ENCODE data around the gene ID1.
"Not testable (repeated sequence)": the region's sequence is repeated elsewhere in the genome, so short reads cannot be mapped to it uniquely, and the experiment has no call there.

The ID1 gene

DNA sequence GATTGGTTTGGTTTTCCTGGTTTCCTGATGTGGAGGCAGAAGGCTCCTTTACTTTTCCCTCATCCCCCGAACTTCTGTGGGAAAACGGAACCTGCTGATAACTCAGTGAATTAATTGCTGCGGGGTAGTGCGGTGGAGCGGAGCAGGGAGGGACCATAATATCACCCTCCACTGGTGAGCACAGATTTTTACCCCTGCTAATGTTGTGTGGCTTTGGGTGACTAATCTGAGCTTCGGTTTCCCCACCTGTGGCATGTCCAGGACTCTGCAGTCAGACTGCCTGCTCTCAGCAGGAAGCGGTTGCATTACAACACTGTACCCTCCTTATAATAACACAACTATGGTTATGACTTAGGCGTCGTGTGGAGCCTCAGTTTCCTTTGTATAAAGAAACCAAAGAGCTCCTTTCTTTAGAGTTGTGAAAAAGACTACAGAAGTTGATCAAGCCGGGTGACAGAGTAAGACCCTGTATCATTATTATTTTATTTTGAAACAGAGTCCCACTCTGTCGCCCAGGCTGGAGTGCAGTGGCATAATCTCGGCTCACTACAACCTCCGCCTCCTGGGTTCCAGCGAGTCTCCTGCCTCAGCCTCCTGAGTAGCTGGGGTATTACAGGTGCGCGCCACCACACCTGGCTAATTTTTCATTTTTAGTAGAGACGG is 2.2 kb upstream of the ID1 start:
- peak; percentile 23 for DNase-seq

DNA sequence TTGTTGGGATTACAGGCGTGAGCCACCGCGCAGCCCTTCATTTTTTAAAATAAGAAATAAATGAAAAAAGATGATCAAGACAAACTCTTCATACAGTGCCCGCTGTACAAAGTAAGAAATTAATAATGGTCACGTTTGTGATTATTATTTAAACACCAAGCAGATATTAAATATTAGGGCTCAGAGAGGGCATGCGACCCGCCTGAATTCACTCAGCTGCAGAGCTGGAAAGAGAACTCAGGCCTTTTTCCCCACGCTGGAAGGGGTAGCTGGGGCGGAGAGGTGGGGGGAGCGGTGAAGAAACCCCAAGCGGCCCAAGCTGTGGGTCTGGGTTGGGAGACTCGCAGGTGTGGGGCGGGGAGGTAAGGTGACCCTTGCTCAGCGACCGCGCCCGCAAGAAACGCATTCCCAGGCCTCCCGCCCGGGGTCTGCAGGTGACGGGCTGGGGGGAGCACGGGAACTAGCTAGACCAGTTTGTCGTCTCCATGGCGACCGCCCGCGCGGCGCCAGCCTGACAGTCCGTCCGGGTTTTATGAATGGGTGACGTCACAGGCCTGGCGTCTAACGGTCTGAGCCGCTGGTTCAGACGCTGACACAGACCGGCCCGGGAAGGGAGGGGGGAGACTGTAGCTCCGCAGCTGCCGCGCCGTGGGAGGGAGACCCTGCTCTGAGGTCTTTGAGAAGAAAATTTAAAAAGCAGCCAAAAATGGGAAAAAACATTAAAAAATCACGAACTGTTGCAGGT is 1.1 kb upstream of the ID1 start:
- peak; percentile 100 for DNase-seq

DNA sequence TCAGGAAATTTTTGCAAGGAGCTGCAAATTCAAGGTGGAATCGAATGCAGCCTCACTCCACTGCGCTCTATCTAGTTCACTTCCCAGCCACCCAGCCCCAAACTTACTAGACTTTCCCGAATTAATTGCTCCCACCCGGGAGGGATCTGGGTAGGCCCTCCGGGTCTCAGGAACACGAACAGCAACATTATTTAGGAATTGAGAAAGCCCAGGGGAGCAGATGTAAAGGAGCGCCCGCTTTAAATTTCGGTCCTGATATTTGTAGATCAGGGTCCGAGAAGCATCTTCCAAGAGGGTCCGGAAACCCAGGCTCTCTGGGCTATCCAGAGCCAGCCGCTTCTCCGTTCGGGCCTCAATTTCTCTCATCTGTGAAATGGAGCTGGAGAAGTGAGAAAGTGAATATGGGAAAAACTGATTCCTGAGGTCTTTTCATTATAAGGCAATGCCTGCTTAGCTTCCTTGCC is 490 bp upstream of the ID1 start:
- no peak for DNase-seq

DNA sequence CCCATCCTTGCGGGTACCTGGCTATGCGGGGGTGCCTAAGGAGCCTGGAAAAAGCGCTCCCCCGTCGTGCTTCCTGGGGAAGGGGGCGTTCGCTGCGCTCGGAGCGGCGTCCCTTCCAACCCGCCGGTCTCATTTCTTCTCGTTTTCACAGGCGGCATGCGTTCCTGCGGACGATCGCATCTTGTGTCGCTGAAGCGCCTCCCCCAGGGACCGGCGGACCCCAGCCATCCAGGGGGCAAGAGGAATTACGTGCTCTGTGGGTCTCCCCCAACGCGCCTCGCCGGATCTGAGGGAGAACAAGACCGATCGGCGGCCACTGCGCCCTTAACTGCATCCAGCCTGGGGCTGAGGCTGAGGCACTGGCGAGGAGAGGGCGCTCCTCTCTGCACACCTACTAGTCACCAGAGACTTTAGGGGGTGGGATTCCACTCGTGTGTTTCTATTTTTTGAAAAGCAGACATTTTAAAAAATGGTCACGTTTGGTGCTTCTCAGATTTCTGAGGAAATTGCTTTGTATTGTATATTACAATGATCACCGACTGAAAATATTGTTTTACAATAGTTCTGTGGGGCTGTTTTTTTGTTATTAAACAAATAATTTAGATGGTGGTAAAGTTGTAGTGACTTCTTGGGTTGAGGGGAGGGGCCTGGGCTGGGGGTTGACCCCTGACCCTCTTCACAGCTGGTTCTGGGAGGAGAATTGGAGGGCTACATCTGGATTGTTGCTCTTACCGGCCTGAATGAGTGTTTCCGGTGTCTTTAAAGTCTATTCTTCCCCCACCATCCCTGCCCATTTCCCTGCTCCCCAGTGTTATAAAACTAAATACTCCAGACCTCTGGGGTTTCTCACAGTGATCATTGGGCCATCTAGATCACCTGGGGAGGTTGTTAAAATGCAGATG is 1.1 kb downstream of the ID1 start:
- peak; percentile 37 for DNase-seq

DNA sequence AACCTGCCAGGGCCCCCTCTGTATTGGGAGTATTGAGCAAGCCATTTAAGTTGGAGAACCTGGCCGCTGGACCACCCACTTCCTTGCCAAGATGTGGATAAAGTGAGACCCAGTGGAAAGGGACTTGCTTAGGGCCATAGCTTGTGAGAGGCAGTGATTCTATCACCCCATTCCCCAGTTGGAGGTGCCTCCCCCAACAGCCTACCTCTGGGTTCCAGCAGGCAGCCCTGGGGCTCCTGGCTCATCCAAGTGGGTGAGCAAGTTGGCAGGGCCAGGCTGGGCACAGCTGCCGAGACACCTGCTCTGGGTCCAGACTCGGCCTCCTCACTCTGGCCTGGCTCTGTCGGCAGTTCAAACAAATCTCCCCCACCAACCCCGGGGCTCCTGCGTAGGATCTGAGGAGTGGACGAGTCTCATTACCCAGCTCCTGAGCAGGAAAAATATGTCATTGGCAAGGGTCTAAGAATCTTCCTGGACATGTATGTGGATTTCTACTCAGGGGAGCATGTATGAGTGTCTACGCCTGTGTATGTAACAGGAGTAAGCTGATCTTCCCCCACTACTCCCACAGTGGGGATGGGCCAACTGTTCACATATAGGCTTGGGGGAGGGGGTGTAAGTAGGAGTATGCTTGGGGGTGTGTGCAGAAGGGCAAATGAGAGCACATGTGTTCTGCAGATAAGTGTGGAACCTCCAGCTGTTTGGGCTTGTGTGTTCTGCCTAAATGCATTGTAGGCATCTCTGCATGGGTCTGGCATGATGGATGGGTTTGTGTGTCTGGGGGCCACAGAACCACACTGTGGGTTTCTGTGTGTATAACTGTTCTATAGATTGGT is 1.9 kb downstream of the ID1 start:
- peak; percentile 81 for DNase-seq

DNA sequence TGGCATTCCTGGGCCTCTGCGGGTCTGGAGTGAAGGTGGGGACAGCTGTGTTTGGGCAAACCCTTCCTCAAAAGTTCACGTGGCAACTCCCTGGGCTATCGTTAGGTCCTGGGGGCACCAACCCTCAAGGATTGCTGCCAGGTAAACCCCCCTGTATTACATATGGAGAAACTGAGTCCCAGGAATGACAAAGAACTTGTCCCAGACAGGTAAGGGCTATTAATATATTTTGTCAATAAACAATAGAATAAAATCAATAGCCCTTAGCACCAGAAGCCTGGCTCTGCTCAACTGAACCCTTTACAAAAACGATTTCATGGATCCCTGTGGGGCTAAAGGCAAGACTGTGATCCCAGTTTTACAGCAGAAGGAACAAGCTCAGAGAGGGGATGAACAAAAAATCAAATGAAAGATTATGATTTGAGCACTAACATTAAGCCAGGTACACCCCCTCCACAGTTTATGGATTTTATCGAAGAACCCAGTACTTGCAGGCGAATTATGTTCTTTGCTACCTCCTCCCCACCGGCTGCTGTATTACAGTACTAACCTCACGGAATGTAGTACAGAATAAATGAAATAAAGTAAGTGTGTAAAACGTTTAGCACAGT is 2.7 kb downstream of the ID1 start:
- DNase-seq, result peak; percentile 74

DNA sequence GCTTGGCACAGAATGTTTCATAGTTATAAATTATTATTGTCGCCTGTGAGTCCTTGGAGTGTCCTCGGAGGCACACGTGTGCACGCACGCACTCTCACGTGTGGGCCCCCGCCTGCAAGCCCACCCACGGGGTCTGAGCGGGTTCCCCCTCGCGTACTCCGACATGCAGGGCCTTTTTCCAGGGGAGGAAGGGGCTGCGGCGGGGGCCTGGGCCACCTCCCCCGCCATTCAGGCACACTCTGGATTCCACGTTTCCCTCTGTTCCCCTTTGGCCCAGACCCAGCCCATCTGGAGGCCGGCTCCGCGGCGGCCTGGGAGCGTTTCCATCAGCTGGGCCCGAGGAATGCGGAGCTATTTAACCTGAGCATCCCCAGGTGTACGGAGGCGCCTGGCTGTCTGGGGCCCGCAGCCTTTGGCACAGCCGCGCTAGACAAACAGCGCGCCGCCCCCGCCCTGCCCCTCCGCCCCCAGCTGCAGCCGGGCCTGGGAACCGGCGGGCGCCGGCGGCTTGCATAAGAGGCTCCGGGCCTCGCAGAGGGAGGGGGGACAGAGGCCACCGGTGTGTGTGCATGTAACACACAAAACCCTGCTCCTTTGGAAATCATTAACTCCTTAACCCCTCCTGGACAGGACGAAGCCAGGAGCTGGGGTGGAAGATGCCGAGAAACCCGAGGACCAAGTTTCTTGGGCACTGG is 3.3 kb downstream of the ID1 start:
- peak; percentile 93 for DNase-seq

DNA sequence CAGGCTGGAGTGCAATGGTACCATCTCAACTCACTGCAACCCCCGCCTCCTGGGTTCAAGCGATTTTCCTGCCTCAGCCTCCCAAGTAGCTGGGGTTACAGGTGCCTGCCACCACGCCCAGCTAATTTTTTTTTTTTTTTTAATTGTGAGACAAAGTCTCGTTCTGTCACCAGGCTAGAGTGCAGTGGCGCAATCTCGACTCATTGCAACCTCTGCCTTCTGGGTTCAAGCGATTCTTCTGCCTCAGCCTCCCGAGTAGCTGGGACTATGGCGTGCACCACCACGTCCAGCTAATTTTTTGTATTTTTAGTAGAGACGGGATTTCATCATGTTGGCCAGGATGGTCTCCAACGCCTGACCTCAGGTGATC is 7.2 kb downstream of the ID1 start:
- DNase-seq, result not testable (repeated sequence)

DNA sequence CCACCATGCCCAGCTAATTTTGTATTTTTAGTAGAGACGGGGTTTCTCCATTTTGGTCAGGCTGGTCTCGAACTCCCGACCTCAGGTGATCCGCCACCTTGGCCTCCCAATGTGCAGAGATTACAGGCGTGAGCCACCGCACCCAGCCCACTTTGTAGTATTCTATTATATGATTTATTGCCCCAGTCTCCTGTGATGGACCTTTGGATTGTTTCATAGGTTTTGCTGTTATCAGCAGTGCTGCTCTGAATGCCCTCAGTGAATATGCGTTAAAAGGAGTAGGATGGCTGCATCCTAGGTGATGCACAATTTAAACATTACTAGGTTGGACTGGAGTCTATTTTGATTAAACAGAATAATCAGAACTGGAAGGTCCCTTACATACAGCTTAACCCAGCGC is 10.3 kb downstream of the ID1 start:
- DNase-seq, result no peak

DNA sequence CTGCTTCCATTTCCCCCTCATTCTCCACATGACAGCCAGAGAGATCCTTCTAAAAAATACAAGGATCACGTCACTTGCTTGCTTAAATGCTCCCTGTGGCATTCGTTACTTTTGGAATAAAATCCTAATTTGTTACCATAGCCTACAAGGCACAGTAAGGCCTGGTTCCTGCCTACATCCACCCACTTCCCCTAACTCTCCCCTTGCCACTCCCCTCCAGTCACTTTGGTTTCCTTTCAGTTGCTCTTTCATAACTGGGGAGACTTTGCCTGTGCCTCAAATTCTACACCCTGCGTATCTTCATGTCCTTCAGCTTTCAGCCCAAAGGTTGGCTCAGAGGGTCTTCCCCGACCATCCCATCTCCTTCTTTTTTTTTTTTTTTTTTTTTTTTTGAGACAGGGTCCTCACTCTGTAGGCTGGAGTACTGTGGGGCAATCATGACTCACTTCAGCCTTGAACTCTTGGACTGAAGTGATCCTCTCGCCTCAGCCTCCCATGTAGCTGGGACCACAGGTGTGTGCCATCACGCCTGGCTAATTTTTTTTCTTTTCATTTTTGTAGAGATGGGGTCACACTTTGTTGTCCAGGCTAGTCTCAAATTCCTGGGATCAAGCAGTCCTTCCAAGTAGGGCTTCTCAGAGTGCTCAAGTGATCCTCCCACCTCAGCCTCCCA is 12.5 kb downstream of the ID1 start:
- DNase-seq, result no peak

DNA sequence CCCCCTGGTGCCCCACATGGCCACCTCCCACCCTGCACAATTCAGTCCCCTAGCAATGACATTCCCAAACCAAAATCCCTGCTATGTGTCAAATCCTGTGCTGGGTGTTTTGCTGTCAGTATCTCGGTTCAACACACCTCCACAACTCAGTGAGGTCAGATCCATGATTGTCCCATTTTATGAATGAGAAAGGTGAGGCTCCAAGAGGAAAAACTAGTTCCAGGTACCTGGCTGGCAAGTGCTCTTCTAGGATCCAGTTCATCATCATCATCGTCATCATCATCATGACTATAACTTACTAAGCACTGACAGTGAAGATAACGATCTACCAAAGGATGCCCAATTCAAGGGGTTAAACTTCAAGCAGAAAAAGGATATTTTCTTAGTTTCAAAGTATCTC is 15.2 kb downstream of the ID1 start:
- DNase-seq, result no peak

DNA sequence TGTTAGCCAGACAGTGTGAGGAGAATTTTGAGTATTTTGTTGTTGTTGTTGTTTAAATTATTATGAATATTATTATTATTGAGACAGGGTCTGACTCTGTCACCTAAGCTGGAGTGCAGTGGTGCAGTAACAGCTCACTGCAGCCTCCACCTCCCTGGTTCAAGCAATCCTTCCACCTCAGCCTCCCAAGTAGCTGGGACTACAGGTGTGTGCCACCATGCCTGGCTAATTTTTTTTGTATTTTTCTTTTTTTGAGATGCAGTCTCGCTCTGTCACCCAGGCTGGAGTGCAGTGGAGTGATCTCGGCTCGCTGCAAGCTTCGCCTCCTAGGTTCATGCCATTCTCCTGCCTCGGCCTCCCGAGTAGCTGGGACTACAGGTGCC is 18.0 kb downstream of the ID1 start:
- DNase-seq, result not testable (repeated sequence)

DNA sequence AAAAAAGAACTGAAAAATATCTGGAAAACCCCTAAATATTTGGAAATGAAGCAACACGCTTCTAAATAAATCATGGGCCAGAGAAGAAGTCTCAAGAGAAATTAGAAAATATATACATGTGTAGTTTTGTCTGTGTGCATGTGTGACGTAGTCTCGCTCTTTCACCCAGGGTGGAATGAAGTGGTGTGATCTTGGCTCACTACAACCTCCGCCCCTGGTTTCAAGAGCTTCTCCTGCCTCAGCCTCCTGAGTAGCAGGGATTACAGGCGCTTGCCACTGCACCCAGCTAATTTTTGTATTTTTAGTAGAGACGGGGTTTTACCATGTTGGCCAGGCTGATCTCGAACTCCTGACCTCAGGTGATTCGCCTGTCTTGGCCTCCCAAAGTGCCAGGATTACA is 21.4 kb downstream of the ID1 start:
- DNase-seq, result peak; percentile 65

DNA sequence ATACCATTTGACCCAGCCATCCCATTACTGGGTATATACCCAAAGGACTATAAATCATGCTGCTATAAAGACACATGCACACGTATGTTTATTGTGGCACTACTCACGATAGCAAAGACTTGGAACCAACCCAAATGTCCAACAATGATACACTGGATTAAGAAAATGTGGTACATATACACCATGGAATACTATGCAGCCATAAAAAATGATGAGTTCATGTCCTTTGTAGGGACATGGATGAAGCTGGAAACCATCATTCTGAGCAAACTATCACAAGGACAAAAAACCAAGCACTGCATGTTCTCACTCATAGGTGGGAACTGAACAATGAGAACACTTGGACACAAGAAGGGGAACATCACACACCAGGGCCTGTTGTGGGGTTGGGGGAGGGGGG is 23.0 kb downstream of the ID1 start:
- DNase-seq, result not testable (repeated sequence)

DNA sequence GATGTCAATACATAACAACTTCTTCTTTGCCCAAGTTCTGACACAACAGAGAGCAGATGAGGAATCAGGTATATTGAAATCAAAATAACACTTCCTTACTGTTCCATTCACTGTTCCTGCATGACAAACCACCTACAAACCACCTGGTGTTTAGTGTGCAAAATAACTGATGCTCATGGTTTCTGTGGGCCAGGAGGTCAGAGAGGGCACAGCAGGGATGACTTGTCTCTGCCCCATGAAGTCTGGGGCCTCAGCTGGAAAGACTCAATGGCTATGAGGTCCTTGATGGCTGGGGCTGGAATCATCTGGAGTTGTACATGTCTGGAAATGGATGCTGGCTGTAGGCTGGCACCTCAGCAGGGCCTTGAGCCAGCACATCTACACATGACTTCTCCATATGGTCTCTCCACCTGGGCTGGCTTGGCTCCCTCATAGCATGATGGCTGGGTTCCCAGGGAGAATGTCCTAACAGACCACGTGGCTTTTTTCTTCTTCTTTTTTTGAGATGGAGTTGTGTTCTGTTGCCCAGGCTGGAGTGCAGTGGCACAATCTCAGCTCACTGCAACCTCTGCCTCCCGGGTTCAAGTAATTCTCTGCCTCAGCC is 25.2 kb downstream of the ID1 start:
- no peak for DNase-seq

DNA sequence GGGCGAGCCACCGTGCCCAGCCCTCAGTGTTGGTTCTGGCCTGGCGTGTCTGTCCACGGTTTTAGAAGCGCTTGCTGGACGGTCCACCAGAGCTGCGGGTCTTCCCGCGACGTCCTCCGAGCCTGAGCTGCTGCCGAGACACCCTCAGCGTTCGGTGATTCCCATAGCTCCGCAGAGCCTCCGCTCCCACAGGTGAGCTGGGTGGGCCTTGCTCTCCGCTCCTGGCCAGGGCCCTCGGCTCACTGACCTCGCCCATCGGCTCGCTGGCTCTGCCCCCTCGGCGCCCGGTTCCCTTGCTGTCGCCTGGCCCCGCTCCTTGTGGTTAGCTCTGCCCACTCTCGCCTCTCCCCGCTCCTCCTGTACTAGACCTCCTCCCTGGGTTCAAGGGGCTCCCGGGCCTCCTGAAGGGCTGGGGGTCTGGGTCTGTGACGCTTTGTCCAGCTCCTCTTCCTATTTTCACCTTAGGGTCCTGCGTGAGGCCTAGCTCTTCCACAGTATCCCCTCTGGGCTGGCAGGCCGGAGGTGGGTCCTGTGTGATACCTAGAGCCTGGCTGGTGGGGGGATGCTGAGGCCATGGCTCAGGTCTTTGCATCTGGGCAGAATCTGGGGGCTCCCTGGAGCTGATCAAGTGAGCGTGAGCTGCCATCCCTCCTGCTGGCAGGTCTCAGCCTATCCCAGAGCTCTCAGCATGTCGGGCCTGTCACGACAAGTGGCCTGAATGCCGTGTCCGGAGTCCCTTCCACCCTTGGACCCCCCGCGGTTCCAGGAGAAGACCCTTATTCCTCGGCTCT is 27.7 kb downstream of the ID1 start:
- no peak for DNase-seq

DNA sequence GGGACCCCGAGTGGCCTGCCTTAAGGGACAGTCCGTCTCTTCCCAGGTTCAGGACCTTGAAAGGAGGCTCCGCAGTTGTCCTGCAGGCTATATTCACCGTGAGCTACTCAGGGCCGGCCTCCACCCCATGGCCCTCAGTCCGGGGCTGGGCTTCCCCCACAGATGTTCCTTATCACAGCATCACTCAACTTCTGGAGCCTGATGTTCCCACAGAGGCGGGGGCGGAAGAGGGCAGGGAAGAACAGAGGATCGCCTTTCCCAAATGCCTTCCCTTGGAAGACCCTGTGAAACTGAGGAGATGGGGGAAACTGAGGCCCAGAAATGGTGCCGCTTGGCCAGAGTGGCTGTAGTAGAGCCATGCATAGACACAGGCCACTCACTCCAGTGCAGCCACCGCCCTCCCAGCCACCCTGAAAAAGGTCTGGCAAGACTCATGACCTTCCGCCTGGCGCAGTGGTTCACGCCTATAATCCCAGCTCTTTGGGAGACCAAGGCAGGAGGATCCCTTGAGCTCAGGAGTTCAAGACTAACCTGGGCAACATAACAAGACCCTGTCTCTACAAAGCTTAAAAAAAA is 28.3 kb downstream of the ID1 start:
- DNase-seq, result no peak

DNA sequence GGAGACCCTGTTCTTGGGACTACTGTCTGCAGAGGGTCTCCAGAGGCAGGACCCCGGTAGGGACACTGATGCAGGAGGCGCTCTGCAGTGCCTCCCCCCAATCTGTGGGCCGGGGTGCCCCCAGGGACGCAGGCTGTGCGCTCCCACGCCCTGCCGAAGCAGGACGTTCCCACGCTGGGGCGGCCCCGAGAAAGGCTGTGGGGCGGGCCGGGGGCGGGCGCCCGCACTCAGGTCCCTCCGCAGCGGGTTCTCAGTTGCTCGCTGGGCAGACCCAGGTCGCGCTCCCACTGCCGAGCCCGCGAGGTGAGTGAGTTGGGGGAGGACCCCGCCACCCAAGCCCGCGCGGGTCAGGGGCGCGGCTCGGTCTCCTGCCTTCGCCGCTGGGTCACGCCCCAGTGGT is 32.6 kb downstream of the ID1 start, which contains the start of gene COX4I2:
Gene COX4I2, plus strand, starts transcription at position 253 of the 400 bp plus-strand sequence. CDS start 1,106 bp downstream, outside the sequence.
- no peak for DNase-seq

DNA sequence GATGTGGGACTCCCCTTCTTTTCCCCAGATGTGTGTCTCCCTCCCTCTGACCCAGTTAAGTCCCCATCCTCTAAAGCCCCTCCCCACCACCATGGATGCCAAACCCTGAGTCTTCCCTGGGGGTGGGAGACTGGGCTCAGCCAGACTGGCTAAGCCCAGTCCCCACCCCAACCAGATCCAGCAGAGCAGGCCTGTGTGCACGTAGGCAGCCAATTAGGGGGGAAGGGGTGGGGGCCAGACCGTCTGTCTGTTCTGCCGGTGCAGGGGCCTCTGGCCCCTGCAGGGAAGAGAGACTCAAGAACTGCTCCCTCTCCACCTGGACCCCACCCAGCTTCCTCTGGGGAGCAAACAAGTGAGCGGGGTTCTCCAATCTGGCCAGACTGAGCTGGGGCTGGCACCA is 33.2 kb downstream of the ID1 start:
- DNase-seq, result no peak
